ENCODE measurements around the gene ANHX. TPM values are rescaled to one million over a fixed set of nuclear protein-coding genes. Genes with fewer than 3 reads are reported as not detected.

ANHX gene
- total RNA-seq, 1 donor, result not detected

DNA sequence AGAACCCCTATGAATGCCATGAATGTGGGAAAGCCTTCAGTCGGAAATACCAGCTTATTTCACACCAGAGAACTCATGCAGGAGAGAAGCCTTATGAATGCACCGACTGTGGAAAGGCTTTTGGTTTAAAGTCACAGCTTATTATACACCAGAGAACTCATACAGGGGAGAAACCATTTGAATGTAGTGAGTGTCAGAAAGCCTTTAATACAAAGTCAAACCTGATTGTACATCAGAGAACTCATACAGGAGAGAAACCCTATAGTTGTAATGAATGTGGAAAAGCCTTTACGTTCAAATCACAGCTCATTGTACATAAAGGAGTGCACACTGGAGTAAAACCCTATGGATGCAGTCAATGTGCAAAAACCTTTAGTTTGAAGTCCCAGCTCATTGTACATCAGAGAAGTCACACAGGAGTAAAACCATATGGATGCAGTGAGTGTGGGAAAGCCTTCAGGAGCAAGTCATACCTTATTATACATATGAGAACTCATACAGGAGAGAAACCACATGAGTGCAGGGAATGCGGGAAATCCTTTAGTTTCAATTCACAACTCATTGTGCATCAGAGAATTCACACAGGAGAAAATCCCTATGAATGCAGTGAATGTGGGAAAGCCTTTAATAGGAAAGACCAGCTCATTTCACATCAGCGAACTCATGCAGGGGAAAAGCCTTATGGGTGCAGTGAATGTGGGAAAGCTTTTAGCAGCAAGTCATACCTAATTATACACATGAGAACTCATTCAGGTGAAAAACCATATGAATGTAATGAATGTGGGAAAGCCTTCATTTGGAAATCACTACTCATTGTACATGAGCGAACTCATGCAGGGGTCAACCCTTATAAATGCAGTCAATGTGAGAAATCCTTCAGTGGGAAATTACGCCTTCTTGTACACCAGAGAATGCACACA, 32.1 kb downstream of the ANHX start:
- no peak for DNase-seq (ENCODE audit: low read depth)
- TF ChIP-seq, protein P1, sequence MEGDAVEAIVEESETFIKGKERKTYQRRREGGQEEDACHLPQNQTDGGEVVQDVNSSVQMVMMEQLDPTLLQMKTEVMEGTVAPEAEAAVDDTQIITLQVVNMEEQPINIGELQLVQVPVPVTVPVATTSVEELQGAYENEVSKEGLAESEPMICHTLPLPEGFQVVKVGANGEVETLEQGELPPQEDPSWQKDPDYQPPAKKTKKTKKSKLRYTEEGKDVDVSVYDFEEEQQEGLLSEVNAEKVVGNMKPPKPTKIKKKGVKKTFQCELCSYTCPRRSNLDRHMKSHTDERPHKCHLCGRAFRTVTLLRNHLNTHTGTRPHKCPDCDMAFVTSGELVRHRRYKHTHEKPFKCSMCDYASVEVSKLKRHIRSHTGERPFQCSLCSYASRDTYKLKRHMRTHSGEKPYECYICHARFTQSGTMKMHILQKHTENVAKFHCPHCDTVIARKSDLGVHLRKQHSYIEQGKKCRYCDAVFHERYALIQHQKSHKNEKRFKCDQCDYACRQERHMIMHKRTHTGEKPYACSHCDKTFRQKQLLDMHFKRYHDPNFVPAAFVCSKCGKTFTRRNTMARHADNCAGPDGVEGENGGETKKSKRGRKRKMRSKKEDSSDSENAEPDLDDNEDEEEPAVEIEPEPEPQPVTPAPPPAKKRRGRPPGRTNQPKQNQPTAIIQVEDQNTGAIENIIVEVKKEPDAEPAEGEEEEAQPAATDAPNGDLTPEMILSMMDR (IDR thresholded peaks at IDR 0.05; ENCODE audit: insufficient read depth, low read length), result no peak
- no peak overlapping the region for H3K4me3 ChIP-seq (ENCODE audit: low read depth, low read length)

DNA sequence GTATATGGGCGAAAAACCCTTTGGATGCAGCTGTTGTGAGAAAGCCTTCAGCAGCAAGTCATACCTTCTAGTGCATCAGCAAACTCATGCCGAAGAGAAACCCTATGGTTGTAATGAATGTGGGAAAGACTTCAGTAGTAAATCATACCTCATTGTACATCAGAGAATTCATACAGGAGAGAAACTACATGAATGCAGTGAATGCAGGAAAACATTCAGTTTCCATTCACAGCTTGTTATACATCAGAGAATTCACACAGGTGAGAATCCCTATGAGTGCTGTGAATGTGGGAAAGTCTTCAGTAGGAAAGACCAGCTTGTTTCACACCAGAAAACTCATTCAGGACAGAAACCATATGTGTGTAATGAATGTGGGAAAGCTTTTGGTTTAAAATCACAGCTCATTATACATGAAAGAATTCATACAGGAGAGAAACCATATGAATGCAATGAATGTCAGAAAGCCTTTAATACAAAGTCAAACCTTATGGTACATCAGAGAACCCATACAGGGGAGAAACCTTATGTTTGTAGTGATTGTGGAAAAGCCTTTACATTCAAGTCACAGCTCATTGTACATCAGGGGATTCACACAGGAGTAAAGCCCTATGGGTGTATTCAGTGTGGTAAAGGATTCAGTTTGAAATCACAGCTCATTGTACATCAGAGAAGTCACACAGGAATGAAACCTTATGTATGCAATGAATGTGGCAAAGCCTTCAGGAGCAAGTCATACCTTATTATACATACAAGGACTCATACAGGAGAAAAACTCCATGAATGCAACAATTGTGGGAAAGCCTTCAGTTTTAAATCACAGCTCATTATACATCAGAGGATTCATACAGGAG, 33.0 kb downstream of the ANHX start:
- no peak overlapping the region for H3K4me3 ChIP-seq (ENCODE audit: low read depth, low read length)
- DNase-seq (ENCODE audit: low read depth), result no peak
- TF ChIP-seq, protein P1 (IDR thresholded peaks at IDR 0.05; ENCODE audit: insufficient read depth, low read length), result no peak

DNA sequence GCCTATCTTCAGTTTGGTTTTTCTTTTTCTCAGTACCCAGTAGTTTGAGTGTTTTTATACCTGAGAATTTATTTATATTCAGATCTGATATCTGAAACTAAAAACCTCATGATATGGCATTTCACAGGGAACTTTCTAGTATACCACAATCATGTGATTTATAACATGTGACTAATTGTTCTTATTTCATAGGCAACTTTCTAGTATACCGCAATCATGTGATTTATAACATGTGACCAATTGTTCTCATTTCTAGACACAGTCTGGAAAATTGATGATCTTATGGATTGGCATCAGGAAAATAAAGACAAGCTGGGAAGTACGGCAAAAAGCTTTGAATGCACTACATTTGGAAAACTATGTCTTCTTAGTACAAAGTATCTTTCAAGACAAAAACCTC, 33.8 kb downstream of the ANHX start:
- TF ChIP-seq, protein P1 (IDR thresholded peaks at IDR 0.05; ENCODE audit: insufficient read depth, low read length), result no peak
- DNase-seq (ENCODE audit: low read depth), result no peak
- H3K4me3 ChIP-seq (ENCODE audit: low read depth, low read length), result no peak overlapping the region

DNA sequence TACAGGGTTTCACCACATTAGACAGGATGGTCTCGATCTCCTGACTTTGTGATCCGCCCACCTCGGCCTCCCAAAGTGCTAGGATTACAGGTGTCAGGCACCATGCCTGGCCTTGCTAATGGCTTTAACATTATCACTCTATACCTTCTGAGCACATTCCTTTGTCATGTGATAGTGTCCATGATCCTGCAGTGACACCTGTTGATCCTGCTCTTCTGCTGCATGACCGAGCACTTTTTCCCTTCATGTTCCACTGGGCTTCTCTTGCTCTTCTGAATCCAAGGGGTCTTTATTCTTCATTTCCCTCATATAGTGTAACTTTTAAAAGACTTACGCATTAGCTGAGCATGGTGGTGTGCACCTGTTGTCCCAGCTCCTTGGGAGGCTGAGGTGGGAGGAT, 42.8 kb downstream of the ANHX start:
- H3K4me3 ChIP-seq (ENCODE audit: low read depth, low read length), result no peak overlapping the region
- DNase-seq (ENCODE audit: low read depth), result no peak
- TF ChIP-seq, protein P1 (IDR thresholded peaks at IDR 0.05; ENCODE audit: insufficient read depth, low read length), result no peak

- H3K4me3 ChIP-seq (ENCODE audit: low read depth, low read length), result no peak overlapping the region
- no peak for DNase-seq (ENCODE audit: low read depth)
- TF ChIP-seq, protein P1 (IDR thresholded peaks at IDR 0.05; ENCODE audit: insufficient read depth, low read length), result no peak
These were observed 45.5 kb downstream of the ANHX start for GRCh38 chr12:133190176-133190575.

DNA sequence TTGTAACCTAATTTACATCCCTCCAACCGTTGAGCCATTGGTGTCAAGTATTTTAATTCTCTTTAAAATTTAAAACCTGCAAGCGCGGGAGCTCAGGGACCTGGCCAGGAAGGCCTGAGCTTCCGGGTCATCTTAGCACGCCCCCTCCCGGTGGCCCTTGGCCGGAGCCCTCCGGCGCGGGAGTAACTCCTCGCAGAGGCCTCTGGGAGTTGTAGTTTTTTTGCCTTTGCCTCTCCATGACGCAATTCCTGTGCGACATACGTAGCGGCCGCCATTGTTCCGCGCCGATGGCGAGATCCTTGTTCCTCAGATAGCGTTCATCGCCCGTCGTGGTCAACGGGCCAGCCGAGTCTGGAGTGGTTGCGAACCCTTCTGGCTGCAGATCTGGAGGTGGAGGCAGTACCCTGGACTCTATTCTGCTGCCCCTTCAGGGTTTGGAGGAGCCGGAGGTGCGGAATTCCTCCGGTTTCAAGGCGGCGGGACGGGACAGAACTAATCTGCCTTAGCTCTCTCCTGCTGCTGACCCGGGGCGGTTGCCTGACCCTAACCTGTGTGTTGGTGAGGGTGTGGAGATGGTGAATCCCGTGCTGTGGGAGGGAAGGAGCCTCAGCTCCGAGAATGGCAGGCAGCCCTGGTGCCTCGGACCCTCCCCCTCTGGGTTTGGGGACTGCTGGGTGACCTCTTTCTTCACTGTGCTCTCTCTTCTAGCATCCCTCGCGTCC, 54.3 kb downstream of the ANHX start, which contains the start of gene ZNF268:
TSS of gene ZNF268 (plus strand) at position 258 of the 722 bp plus-strand sequence. CDS start 503 bp downstream, outside the sequence.
- TF ChIP-seq, protein P1 (IDR thresholded peaks at IDR 0.05; ENCODE audit: insufficient read depth, low read length), result peak; percentile 84

More for the DNA sequence above, 54.3 kb downstream of the ANHX start, which contains the start of gene ZNF268:
- peak; percentile 94 for DNase-seq (ENCODE audit: low read depth)
- peak within 1 kb of the TSS; percentile 99 for H3K4me3 ChIP-seq (ENCODE audit: low read depth, low read length)
